Activated T-cell treated with anti-CD3 and anti-CD28 coated beads for 4 hours (primary cell): Measurements from ENCODE around the gene ZBTB7B.
A peak's percentile ranks its signal among the peaks of the same experiment; 100 is the strongest.

Experiments used
- DNase-seq: peaks from one replicate; pipeline ENCODE4 v3.0.0-alpha.2; 2020

ZBTB7B gene

DNA sequence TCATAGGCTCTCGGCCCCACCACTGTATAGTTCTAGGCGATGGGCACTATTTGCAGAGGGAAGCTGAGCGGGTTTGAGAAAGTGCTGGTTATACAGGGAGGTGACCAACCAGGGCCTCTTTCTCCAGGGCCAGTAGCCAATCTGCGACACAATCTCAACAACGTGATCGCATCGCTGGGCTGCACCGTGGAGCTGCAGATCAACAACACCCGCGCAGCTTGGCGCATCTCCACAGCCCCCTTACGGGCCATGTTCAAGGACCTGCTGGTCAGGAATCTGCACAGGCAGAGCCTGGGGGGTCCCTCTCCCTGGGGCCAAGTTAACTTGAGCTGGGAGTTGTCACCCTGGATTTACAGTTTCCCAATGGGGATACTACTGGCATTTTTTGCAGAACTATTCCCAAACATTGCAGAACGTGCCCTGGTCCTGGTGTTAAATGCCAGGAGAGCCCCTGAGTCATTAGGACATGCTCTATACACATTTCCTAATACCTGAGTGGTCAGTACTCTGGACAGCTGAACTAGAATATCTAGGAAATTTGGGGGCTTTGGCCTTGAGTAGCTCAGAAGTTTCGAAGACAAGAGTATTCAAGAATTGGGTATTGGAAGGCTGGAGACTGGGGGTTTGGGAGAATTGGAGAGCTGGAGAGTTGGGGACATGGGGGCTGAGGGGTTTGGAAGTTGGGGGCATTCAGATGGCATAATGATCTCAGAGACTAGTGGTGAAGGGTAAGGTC lies 37.9 kb downstream of the ZBTB7B start:
- no peak for DNase-seq

DNA sequence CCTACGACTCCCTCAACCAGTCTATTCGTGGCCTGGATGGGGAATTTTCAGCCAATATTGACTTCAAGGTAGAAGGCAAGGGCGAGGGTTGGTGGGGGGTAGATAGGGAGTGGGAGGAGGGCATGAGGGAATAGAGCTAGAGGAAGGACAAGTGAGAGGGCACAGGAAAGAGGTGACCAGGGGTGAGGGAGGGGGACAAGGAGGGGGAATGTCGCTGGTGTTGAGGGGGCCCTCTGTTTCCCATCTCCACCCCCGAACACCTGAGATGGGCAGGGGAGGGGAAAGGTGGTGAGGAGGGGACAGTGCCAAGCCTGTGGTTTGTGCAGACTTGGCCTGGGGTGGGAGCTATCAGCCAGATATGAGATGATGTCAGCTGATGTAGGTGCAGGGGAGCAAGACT lies 40.2 kb downstream of the ZBTB7B start:
- no peak for DNase-seq

DNA sequence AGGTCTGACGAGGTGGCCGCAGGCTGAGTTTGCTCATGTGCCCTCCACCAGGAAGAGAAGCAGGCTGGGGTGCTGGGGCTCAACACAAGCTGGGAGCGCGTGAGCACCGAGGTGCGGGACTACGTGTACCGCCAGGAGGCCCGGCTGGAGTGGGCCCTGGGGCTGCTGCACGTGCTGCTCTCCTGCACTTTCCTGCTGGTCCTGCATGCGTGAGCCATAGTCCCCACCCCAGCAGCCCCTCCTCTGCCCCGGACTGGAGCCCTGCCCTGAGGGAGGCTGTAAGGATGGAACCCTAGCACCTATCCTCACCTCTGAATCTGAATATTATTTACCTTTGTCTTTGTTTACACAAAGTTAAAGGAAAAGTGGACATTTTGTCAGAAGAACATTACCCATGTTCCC lies 40.7 kb downstream of the ZBTB7B start:
- DNase-seq: no peak

DNA sequence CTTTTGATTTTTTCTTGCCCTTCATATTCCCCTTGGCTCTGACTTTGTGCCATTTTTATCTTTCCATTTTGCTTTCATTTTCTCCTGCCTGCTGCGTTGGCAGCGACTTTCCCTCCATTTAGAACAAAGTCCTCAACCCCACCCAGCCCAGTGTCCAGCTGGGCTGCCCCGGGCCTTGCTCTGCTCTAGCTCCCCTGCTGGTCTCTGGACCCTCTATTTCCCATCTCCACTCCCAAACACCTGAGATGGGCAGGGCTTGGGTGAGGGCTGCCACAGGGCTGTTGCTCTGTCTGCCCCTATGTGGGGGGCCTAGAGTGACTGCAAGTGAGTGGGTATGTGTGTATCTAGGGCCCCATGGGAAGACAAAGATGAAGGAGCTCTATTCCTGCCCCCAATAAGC lies 41.2 kb downstream of the ZBTB7B start:
- DNase-seq: no peak

DNA sequence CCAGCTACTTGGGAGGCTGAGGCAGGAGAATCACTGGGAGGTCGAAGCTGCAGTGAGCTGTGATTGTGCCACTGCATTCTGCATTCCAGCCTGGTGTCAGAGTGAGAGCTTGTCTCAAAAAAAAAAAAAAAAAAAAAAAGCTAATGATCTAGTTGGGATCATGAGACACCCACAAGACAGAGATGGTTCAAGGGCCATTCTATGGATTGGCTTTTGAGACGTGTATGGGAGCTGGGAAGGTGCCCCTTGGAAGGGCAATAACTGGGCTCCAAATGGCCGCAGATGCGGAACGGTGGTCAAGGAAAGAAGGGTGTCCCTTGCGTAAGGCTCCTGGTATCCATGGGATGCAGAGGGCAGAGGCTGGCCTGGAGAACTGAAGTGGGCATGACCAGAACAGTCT lies 41.8 kb downstream of the ZBTB7B start:
- DNase-seq: no peak

DNA sequence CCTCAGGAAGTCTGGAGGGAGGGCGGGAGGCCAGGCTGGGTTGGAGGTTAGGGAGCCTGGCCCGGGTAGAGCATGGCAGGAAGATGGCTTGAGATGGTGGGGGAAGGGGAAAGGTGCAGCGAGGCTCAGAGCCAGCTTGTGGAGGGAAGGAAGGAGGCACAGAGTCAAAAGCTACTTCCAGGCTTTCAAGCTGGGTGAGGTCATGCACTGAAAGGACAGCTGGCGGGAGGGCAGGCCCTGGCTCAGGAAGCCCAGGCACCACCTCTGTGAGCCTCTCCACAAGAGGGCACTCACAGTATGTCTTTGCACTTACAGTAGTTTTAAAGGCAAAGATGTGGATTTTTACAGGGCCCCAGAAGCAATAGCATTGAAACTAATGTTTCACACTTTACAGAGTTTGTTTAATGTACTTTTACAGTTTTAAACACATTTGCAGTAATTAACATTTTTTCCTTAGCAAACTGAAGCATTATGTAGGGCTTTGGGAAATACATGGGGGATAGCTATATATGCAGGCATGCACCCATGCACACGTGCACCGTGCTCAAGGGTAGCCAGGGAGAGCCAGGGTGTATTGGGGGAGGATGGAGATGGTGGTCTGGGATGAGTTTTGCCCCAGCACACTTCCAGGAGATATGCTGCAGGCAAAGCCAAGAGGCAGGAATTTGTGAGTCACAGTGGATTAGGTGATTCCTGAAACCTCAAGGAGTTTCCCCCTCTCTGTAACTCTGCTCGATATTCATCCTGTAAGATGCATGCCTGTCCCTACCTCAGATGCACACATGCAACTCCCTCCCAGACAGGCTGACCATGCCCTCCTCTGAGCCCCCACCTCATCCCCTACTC lies 42.4 kb downstream of the ZBTB7B start:
- DNase-seq: peak; percentile 43

DNA sequence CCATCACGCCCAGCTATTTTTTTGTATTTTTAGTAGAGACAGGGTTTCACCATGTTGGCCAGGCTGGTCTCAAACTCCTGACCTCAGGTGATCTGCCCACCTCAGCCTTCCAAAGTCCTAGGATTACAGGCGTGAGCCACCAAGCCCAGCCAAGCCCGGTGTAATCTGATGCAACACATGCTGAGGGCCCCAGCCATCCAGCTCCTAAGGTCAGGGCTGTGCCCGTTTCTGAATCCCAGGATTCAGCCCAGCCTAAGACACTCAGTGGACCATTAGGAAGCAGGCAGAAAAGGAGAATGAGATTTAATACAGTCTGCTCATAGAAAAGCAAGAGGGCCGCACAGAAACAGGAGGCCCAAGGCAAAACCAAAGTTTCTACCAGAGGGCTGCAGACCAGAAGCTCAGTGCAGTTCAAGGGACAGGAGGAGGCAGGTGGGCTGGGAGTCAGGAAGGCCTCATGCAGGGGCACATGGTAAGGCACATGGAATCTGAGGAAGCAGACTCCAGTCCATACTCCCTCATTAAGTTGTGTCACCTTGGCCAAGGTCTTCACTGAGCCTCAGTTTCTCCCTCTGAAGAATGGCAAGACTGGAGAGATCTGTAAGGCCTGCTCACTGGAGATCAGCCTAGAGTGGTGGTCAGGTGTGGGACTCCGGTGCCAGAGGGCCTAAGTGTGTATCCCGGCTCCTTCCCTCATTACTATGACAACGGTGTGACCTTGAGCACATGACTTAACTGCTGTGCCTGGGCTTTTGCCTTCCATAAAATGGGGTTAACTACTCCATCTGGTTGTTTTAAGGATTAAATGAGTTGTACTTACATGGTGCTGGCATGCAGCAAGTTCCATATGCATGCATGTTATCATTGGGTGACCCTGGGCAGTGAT lies 46.1 kb downstream of the ZBTB7B start:
- no peak for DNase-seq

DNA sequence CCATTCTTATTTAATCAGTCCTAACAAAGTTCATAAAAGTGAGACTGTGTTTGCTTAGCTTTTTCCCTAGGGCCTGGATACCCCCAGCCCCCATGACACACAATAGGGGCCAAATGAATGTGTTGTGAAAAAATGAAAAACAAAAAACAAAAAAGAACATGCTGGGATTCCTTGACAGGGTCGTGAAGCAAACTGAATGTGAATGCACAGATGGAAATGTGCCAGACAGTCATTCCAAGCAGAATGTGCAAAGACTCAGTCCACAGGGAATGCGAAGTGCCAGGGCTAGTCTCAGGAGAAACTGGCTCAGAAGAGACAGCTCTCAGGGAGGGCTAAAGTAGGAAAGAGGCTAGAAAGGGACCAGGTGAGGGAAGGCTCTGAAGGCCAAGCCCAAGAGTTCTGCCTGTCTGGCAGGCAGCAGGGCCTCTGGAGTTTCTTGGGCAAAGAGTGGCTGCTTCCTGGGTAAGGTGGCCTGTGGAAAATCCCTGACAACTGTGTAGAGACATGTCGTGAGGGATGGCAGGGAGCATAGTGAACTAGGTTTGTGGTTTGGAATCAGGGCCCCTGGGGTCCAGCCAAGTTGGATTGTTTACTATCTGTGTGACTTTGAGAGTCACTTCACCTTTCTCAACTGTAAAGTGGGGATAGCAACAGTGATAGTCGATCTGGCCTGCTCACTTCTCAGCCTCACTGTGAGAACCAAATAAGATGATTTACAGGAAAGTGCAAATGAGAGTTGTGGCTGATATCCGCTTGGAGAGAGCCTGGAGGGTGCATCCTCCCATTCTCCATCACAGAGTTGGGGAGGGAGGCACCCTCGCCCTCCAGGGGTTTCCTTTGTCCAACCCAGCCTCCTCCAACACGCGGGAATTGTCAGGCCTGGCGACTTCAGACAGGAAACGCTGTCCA lies 47.3 kb downstream of the ZBTB7B start:
- no peak for DNase-seq

DNA sequence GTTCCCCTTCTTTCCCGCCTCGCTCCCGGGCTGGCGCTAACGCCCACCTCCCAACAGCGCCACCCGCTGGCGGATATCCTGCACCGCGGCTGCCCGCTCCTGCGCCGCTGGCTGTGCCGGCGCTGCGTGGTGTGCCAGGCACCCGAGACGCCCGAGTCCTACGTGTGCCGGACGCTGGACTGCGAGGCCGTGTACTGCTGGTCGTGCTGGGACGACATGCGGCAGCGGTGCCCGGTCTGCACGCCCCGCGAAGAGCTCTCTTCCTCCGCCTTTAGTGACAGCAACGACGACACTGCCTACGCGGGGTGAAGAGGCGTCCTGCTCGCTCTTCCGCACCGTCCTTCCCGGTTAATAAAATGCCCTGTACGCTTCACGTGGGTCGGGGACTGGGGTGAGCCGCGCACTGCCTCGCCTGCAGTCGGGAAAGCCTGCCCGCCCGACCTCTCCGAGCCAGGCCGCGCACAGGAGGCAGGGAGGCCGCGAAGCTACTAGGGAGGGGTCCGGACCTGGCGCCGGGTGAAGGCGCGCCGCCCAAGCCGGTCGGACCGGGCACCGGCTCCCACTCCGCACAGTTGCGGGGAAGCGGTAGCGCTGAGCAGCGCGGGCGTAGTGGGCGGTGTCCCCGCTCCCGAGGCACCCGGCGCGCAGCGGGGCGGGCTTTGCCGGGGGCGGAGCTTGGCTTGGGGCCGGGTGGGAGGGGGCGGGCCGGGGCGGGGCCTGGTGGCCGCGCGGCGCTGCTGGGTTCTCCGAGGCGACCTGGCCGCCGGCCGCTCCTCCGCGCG lies 48.1 kb downstream of the ZBTB7B start, which contains the start of gene ADAM15:
ADAM15 (plus strand) TSS at position 757 of the 782 bp plus-strand sequence. CDS start 71 bp downstream, outside the sequence.
- DNase-seq: peak; percentile 71

DNA sequence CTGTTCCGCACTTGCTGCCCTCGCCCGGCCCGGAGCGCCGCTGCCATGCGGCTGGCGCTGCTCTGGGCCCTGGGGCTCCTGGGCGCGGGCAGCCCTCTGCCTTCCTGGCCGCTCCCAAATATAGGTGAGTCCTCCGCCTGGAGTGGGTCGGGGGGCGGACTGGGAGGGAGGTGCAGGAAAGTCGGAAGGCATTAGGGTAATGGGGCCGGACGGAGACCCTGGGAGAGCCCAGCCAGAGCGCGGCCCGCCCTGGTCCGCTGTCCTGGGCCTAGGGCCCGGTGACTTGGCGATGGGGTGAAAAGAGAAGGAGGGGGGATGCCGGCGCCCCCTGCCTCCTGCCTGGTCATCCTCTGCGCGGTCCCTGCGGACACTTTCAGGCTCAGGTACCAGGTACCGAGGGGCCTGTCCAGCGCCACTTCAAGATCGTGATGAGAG lies 48.8 kb downstream of the ZBTB7B start:
- DNase-seq: no peak

DNA sequence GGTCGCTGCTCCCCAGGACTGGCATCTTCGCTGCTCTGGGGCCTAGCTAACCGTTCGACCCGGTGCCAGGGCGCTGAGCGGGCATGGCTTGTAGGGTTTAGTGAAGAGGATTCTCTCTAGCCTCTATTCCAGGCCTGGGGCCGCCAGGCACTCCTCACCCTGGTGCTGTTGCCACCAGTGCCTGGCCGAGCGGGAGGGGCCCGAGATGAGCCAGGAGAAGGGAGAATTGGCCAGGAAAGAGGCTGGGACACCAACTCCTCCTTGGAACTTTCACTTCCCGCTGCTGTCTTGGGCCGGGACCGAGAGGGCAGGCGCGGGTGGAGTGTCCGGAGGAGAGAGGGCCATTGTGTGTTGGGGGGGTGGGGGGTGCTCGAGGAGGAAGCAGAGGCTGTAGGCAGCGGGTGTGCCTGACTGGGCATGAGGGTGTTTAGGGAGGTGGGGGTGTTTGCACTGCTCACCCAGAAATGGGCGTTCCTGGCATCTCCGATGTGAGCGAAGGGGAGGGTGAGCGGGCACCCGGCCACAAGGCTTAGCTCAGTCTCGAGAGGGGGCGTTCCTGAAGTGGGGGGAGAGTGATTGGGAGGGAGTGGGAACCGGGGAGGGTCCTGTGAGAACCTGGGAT lies 49.3 kb downstream of the ZBTB7B start:
- DNase-seq: peak; percentile 39

DNA sequence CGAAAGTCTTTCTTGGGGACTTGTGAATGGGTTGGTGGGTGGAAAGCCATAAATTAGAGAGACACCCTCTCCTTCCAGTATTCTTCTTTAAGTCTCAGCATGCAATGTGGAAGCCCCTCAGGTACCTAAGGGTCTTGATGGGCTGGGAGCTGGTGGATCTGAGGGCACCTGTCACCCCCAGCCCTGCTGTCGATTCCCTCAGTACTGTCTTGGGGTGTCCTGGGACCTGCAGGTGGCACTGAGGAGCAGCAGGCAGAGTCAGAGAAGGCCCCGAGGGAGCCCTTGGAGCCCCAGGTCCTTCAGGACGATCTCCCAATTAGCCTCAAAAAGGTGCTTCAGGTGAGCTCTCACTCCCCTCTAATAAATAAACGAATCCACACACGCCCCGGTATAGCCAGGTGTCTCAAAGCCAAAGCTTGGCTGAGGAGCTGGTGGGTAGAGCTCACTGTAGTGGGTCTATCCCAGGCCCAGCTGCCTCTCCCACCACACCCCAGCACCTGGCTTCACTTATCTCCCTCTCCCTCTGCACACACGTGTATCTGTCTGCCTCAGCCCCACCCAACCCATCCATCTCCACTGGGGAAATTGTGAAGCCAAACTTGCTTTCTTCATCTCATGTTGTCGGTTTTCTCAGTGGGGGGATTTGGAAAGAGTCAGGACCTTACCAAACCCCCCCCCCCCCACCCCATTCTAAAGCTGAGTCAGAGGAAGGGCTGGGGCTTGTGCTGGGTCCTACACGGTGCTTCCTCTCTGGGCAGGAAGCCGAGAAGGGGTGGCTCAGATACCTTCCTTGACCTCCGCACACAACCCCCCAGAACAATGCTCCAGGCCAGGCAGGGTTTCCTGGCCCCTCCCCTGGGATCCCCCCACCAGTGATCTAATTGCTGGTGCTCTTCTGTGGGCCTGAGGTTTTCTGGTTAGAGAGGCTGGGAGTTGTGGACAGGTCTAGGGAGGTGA lies 50.1 kb downstream of the ZBTB7B start:
- no peak for DNase-seq

DNA sequence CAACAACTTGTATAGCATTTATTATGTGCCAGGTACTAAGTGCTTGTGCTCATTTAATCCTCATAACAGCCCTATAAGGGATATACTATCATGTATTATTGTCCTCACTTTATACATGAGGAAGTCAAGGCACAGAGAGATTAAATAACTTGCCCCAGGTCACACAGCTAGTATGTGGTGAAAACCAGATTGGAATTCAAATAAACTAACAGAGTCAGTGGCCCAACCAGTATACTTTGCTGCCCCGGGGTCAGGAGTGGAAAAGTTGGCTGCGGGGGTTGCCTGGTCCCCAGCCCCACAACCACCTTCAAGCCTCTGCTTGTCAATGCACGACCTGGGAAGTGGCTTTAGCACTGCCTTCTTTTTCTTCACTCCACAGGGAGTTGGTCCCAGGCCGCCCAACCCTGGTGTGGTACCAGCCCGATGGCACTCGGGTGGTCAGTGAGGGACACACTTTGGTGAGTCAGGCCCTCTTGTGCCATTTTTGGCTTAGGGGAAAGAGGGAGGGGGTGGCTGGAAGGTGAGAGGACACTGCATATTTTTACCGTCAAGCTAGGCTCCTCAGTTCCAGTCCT lies 51.0 kb downstream of the ZBTB7B start:
- DNase-seq: no peak

DNA sequence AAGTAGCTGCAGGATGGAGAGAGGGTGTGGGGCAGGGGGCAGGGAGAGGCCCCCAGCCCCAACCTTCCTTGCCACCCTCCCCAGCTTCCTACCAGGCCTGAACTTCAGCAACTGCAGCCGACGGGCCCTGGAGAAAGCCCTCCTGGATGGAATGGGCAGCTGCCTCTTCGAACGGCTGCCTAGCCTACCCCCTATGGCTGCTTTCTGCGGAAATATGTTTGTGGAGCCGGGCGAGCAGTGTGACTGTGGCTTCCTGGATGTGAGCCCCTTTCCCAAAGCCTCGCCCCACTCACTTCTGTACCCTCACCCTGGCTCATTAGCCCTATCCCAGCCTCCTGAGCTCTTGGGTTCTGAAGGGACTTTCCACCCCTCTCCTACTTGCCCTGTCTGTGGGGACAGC lies 54.5 kb downstream of the ZBTB7B start:
- DNase-seq: no peak

DNA sequence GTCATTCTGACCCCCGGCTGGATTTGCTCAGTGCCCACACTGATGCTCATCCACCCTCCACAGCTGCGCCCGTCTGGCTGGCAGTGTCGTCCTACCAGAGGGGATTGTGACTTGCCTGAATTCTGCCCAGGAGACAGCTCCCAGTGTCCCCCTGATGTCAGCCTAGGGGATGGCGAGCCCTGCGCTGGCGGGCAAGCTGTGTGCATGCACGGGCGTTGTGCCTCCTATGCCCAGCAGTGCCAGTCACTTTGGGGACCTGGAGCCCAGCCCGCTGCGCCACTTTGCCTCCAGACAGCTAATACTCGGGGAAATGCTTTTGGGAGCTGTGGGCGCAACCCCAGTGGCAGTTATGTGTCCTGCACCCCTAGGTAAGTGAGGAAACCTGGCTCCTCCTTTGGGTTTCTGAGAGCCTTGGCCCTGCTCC lies 55.2 kb downstream of the ZBTB7B start:
- DNase-seq: no peak

DNA sequence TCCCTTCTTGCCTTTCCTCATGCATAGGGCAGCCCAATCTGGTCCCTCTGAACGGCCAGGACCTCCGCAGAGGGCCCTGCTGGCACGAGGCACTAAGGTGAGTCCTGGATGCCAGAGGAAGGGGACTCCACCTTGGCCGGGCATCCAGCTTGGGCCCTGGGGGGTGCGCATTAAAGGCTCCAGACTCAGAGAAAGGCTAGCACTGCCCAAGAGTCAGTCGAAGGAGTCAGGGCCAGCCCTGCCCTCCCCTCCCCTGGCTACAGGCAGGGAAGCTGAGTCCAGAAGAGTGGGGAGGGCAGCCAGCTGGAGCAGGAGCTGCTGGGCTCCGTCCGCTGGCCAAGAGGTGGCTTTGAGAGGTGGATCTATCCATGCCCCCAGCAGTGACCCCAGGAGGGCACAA lies 58.1 kb downstream of the ZBTB7B start:
- DNase-seq: no peak

DNA sequence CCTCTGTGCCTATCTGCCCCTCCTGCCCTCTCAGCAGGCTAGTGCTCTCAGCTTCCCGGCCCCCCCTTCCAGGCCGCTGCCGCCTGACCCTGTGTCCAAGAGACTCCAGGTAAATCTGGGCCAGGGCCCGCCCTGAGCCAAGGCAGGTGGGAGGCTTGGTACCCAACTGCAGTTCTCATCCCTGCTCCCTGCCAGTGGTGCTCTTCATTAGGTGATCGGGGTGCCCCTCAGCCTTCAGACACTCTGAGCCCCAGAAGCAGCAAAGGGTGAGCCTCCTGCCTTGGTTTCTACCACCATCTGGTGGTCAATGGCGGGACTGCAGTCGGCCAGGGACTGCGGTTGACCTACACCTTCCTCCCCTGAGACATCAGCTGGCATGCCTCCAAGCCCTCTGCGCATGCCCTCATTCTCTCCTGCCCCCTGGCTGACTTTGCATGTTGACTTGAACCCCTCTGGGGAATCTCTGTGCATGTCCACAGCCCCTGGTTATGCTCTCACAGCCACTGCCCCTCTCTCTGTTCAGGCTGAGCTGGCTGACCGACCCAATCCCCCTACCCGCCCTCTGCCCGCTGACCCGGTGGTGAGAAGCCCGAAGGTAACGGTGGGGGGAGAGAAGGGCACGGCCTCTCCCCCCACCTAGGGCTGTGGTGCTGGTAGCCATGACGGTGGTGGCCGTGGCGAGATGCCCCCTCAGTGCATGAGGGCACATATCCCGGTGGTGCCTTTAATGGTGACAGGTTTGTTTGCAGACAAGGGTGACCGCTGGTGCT lies 59.0 kb downstream of the ZBTB7B start:
- peak; percentile 97 for DNase-seq

DNA sequence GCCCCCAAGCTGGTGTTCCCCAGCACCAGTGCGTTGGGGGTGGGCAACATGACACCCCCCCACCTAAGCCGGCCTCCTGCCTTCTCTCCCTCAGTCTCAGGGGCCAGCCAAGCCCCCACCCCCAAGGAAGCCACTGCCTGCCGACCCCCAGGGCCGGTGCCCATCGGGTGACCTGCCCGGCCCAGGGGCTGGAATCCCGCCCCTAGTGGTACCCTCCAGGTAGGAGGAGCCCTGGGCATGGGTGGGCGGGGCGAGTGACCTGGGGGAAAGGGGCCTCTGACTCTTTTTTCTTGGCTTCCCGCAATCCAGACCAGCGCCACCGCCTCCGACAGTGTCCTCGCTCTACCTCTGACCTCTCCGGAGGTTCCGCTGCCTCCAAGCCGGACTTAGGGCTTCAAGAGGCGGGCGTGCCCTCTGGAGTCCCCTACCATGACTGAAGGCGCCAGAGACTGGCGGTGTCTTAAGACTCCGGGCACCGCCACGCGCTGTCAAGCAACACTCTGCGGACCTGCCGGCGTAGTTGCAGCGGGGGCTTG lies 59.6 kb downstream of the ZBTB7B start:
- DNase-seq: no peak
